ENCODE measurements around the gene ACE2.
"Not testable (repeated sequence)": the region's sequence is repeated elsewhere in the genome, so short reads cannot be mapped to it uniquely, and the experiment has no call there.

Gene ACE2

GRCh38 chrX:15600745-15601144 is at the start of gene ACE2:
ACE2 (minus strand) TSS chrX:15600960; CDS start chrX:15600911, 49 bp downstream.
- DNase-seq = no peak

GRCh38 chrX:15647510-15647909 is 46.8 kb upstream of the ACE2 start:
- DNase-seq = not testable (repeated sequence)

GRCh38 chrX:15646543-15646942 is 45.8 kb upstream of the ACE2 start:
- no peak for DNase-seq

- DNase-seq = no peak
Observed at GRCh38 chrX:15646031-15646430, 45.3 kb upstream of the ACE2 start.

- no peak for DNase-seq
Observed at GRCh38 chrX:15645266-15645665, 44.5 kb upstream of the ACE2 start.

GRCh38 chrX:15644560-15644872 is 43.8 kb upstream of the ACE2 start:
- DNase-seq = no peak

- DNase-seq = no peak
Observed at GRCh38 chrX:15643786-15644559, 43.2 kb upstream of the ACE2 start.

GRCh38 chrX:15631637-15632036 is 30.9 kb upstream of the ACE2 start:
- DNase-seq = no peak

GRCh38 chrX:15623054-15623453 is 22.3 kb upstream of the ACE2 start:
- DNase-seq = no peak

GRCh38 chrX:15619053-15619755 is 18.4 kb upstream of the ACE2 start:
- DNase-seq = no peak

- DNase-seq = no peak
Observed at GRCh38 chrX:15617111-15617510, 16.4 kb upstream of the ACE2 start.

- no peak for DNase-seq
Observed at GRCh38 chrX:15616531-15616930, 15.8 kb upstream of the ACE2 start.

- no peak for DNase-seq
Observed at GRCh38 chrX:15607067-15607466, 6.3 kb upstream of the ACE2 start.

- DNase-seq = no peak
Observed at GRCh38 chrX:15606136-15606535, 5.4 kb upstream of the ACE2 start.

- no peak for DNase-seq
Observed at GRCh38 chrX:15605226-15605625, 4.5 kb upstream of the ACE2 start.

- no peak for DNase-seq
Observed at GRCh38 chrX:15602761-15603160, 2.0 kb upstream of the ACE2 start.

- DNase-seq = no peak
Observed at GRCh38 chrX:15601932-15602331, 1.2 kb upstream of the ACE2 start.

- no peak for DNase-seq
Observed at GRCh38 chrX:15600049-15600448, 711 bp downstream of the ACE2 start.

- DNase-seq = no peak
Observed at GRCh38 chrX:15599461-15599860, 1.3 kb downstream of the ACE2 start.

GRCh38 chrX:15598026-15598425 is 2.7 kb downstream of the ACE2 start:
- DNase-seq = no peak

- DNase-seq = no peak
Observed at GRCh38 chrX:15594371-15594770, 6.4 kb downstream of the ACE2 start.

- no peak for DNase-seq
Observed at GRCh38 chrX:15579778-15580747, 20.7 kb downstream of the ACE2 start.

GRCh38 chrX:15576019-15576418 is 24.7 kb downstream of the ACE2 start:
- no peak for DNase-seq
